CD4-positive, alpha-beta memory T cell (primary cell): ENCODE data around the gene CLP1. TPM values are rescaled to one million over a fixed set of nuclear protein-coding genes. Genes with fewer than 3 reads are reported as not detected.

Experiments
- CTCF ChIA-PET: fragments of 350-600 bp; sonication (Branson Sonifier 250); formaldehyde crosslinking; loops from one replicate; lab custom pipeline; 2021; ENCODE audit warnings: inconsistent platforms; ENCODE audit not compliant: partially characterized antibody; lab: Charles Lee
- POLR2A ChIA-PET: fragments of 350-600 bp; sonication (Branson Sonifier 250); formaldehyde crosslinking; loops from one replicate; lab custom pipeline; 2021; ENCODE audit not compliant: partially characterized antibody; lab: Charles Lee
- DNase-seq, 5 donors: peaks; one replicate each; pipeline versions ENCODE4 v3.0.0 to v3.0.0-alpha.2; 2020 to 2022; ENCODE audit warnings: mixed read lengths in 1 of 5
- H3K27ac ChIP-seq: one replicate; pipeline ENCODE4 v1.7.0; 2013; ENCODE audit warnings: low read depth, low read length
- H3K27me3 ChIP-seq: 2 replicates; pipeline ENCODE4 v1.7.0; 2013; ENCODE audit warnings: mild to moderate bottlenecking, low read length, moderate library complexity; ENCODE audit not compliant: insufficient read depth
- H3K36me3 ChIP-seq: 2 replicates; pipeline ENCODE4 v1.7.0; 2013; ENCODE audit warnings: mild to moderate bottlenecking, low read length, moderate library complexity; ENCODE audit not compliant: insufficient read depth
- H3K4me1 ChIP-seq: 2 replicates; pipeline ENCODE4 v1.7.0; 2013; ENCODE audit warnings: mild to moderate bottlenecking, low read length, moderate library complexity; ENCODE audit not compliant: insufficient read depth
- H3K4me3 ChIP-seq, 2 donors: one replicate each; pipeline ENCODE4 v1.7.0; 2013; ENCODE audit warnings: low read length in 2 of 2, mild to moderate bottlenecking in 1 of 2
- H3K9me3 ChIP-seq, 2 donors: one replicate each; pipeline ENCODE4 v1.7.0; 2013; ENCODE audit warnings: low read length in 2 of 2, control low read depth in 1 of 2; ENCODE audit not compliant: control insufficient read depth in 1 of 2
- H3K27ac Mint-ChIP-seq, 7 donors: one replicate each; pipeline ENCODE4 v1.8.0; 2020 to 2021; ENCODE audit warnings: mixed read lengths in 7 of 7, mild to moderate bottlenecking in 6 of 7, inconsistent platforms in 3 of 7, moderate library complexity in 3 of 7
- H3K27me3 Mint-ChIP-seq, 2 donors: one replicate each; pipeline ENCODE4 v1.8.0; 2020 to 2021; ENCODE audit warnings: mixed read lengths in 2 of 2
- H3K36me3 Mint-ChIP-seq, 2 donors: one replicate each; pipeline ENCODE4 v1.8.0; 2020 to 2021; ENCODE audit warnings: mixed read lengths in 2 of 2, inconsistent platforms in 1 of 2, mild to moderate bottlenecking in 1 of 2
- H3K4me1 Mint-ChIP-seq, 4 donors: one replicate each; pipeline ENCODE4 v1.8.0; 2020 to 2021; ENCODE audit warnings: mixed read lengths in 4 of 4, mild to moderate bottlenecking in 1 of 4
- H3K4me3 Mint-ChIP-seq, 8 donors: one replicate each; pipeline ENCODE4 v1.8.0; 2020 to 2021; ENCODE audit warnings: mixed read lengths in 8 of 8, mild to moderate bottlenecking in 7 of 8, moderate library complexity in 6 of 8, inconsistent platforms in 3 of 8
- H3K9me3 Mint-ChIP-seq, 8 donors: one replicate each; pipeline ENCODE4 v1.8.0; 2020 to 2021; ENCODE audit warnings: mixed read lengths in 8 of 8, mild to moderate bottlenecking in 5 of 8, inconsistent platforms in 3 of 8, moderate library complexity in 1 of 8
- intact Hi-C: fragments of 100-400 bp; cut with micrococcal nuclease; formaldehyde crosslinking; loops from one replicate; pipeline ENCODE4 v1.15.1; 2023
- polyA plus RNA-seq, 2 donors: library from polyadenylated mRNA; unstranded; fragments of 300-500 nt; fragmentation: Illumina TruSeq; gene quantifications; one replicate each; pipeline ENCODE4 v1.2.3, GENCODE V29; 2021
- total RNA-seq, 2 experiments: library from RNA; stranded (reverse); gene quantifications; one replicate each; pipeline ENCODE4 v1.2.3, GENCODE V29; 2021

CLP1 gene
- total RNA-seq (10 to 100 TPM; 14.1 to 16.0 TPM), polyA plus RNA-seq (10 to 100 TPM in 1 of 2 donors, 1 to 10 TPM in 1; 9.6 to 22.5 TPM)

DNA sequence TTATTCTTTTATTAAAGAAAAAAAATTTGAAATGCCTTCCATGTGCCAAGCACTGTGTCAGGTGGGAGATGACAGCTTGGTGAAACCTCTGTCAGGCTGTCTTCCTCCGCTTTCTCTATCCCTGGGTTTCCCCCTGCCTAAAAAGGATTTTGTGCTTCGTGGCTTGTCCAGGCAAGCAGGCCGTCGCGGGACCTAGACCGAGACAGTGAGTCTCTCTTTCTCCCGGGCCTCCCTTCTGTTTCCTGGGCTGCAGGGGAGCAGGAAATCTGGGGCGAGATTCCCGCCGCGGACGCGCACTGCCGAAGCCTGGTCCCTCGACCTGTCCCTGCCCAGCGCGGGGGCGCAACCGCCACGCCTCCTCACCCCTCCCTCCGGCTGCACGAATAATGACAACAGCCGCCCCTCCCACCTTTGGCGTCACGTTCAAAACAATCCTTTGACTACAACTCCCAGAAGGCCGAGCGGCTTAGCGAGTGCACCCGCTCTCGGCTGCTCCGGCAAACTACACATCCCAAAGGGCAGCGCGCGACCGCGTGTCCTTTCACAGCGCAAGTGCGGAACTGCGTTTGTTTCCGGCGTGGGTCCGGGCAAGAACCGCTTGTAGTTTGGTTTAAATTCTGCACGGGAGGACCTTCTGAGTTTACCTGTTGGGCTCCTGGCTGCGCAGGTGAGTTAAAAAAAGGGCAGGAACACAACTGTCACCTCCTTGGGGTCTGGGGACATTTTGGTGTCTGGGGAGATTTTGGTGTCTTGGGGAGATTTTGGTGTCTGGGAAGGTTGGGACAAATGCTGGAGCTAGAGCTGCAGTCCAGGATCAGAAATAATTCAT, at the start of gene CLP1:
Gene CLP1 (plus strand): TSS at position 569 of the 829 bp plus-strand sequence. CDS start 1,715 bp downstream, outside the sequence.
- no peaks in the 10 kb centered on the region for H3K9me3 ChIP-seq
- peak within 1 kb of the TSS; percentile 91 to 96 for H3K4me3 ChIP-seq
- Mint-ChIP-seq H3K4me1 (peaks cover 15 to 30% (median 27%) of the 10 kb centered on the region in 4 donors), H3K9me3 (peaks cover 0 to 2% (median 0%) of the 10 kb centered on the region in 8 donors), H3K27ac (peak within 1 kb of the TSS; percentile 86 to 100 (median 97)), H3K36me3 (peaks cover 21 to 33% of the 10 kb centered on the region in 2 donors), H3K27me3 (no peaks in the 10 kb centered on the region), H3K4me3 (peak within 1 kb of the TSS; percentile 94 to 100 (median 98))
- no peaks in the 10 kb centered on the region for H3K27me3 ChIP-seq
- CTCF ChIA-PET, result interaction anchor here (0.6 to 4.2 kb wide), 8 partner anchors 9 to 144 kb away, joined by 4 to 16 read pairs (median 8); partner anchors contain the start of gene UBE2L6
- peak; percentile 98 to 99 (median 98) for DNase-seq
- H3K27ac ChIP-seq, result peak within 1 kb of the TSS; percentile 84
- peaks cover 11% of the 10 kb centered on the region for H3K36me3 ChIP-seq
- POLR2A ChIA-PET, result interaction anchor here (0.7 to 4.4 kb wide), 8 partner anchors 9 to 143 kb away, joined by 3 to 33 read pairs (median 4); partner anchors contain the start of genes SELENOH, TIMM10, UBE2L6 and ZDHHC5
- intact Hi-C loops, result loop anchor here (1.0 kb wide), 7 partner anchors 8 to 921 kb away; partner anchors contain the start of genes MED19, SELENOH, TIMM10 and TMX2
- H3K4me1 ChIP-seq, result peaks cover 16% of the 10 kb centered on the region

GRCh38 chr11:57610170-57610569, 47.4 kb upstream of the CLP1 start:
- Histone ChIP-seq H3K27ac (no peak overlapping the region), H3K9me3 (no peaks in the 10 kb centered on the region), H3K4me3 (no peak overlapping the region), H3K4me1 (no peaks in the 10 kb centered on the region), H3K36me3 (no peaks in the 10 kb centered on the region), H3K27me3 (no peaks in the 10 kb centered on the region)
- intact Hi-C loops, result no loop called here
- POLR2A ChIA-PET, result no interaction called here
- no peak for DNase-seq
- Mint-ChIP-seq H3K36me3 (no peaks in the 10 kb centered on the region), H3K27me3 (peaks cover 7 to 13% of the 10 kb centered on the region in 2 donors), H3K9me3 (no peaks in the 10 kb centered on the region), H3K27ac (no peak overlapping the region), H3K4me3 (no peak overlapping the region), H3K4me1 (no peaks in the 10 kb centered on the region)
- CTCF ChIA-PET, result interaction anchor here (0.8 to 1.1 kb wide), 2 partner anchors 31 to 117 kb away, joined by 3 to 6 read pairs; no protein-coding TSS in a partner anchor

DNA sequence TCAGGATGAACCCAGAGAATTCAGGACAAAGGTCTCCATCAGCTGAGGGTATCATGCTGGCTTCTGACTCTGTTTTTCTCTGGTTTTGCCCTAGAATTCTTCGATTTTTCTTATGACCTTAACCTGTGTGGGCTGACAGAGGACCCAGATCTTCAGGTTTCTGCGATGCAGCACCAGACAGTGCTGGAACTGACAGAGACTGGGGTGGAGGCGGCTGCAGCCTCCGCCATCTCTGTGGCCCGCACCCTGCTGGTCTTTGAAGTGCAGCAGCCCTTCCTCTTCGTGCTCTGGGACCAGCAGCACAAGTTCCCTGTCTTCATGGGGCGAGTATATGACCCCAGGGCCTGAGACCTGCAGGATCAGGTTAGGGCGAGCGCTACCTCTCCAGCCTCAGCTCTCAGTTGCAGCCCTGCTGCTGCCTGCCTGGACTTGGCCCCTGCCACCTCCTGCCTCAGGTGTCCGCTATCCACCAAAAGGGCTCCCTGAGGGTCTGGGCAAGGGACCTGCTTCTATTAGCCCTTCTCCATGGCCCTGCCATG, 43.3 kb upstream of the CLP1 start:
- Histone ChIP-seq H3K27ac (no peak overlapping the region), H3K36me3 (no peaks in the 10 kb centered on the region), H3K9me3 (no peaks in the 10 kb centered on the region), H3K4me3 (no peak overlapping the region), H3K4me1 (no peaks in the 10 kb centered on the region), H3K27me3 (no peaks in the 10 kb centered on the region)
- Mint-ChIP-seq H3K36me3 (no peaks in the 10 kb centered on the region), H3K4me3 (no peak overlapping the region), H3K27ac (no peak overlapping the region), H3K27me3 (peaks cover 7 to 16% of the 10 kb centered on the region in 2 donors), H3K4me1 (no peaks in the 10 kb centered on the region), H3K9me3 (peaks cover 0 to 9% (median 3%) of the 10 kb centered on the region in 8 donors)
- intact Hi-C loops, result no loop called here
- CTCF ChIA-PET, result interaction anchor here (1.4 kb wide), 1 partner anchor 8 kb away, joined by 3 read pairs; no protein-coding TSS in a partner anchor
- POLR2A ChIA-PET, result no interaction called here
- DNase-seq, result no peak

GRCh38 chr11:57615308-57615707, 42.3 kb upstream of the CLP1 start:
- H3K36me3 Mint-ChIP-seq, result no peaks in the 10 kb centered on the region
- H3K4me1 Mint-ChIP-seq, result no peaks in the 10 kb centered on the region
- H3K27me3 ChIP-seq, result no peaks in the 10 kb centered on the region
- DNase-seq, result no peak
- CTCF ChIA-PET, result interaction anchor here (1.0 kb wide), 1 partner anchor 11 kb away, joined by 4 read pairs; no protein-coding TSS in a partner anchor
- H3K27ac ChIP-seq, result no peak overlapping the region
- intact Hi-C loops, result no loop called here
- H3K27ac Mint-ChIP-seq, result no peak overlapping the region
- peaks cover 0 to 5% of the 10 kb centered on the region in 2 donors for H3K9me3 ChIP-seq
- no peaks in the 10 kb centered on the region for H3K36me3 ChIP-seq
- H3K4me1 ChIP-seq, result no peaks in the 10 kb centered on the region
- POLR2A ChIA-PET, result no interaction called here
- H3K4me3 Mint-ChIP-seq, result no peak overlapping the region
- no peak overlapping the region for H3K4me3 ChIP-seq
- peaks cover 7 to 16% of the 10 kb centered on the region in 2 donors for H3K27me3 Mint-ChIP-seq
- peaks cover 0 to 16% (median 10%) of the 10 kb centered on the region in 8 donors for H3K9me3 Mint-ChIP-seq

- no peaks in the 10 kb centered on the region for H3K36me3 Mint-ChIP-seq
- no peak overlapping the region for H3K27ac Mint-ChIP-seq
- POLR2A ChIA-PET, result no interaction called here
- peaks cover 9 to 16% of the 10 kb centered on the region in 2 donors for H3K27me3 Mint-ChIP-seq
- DNase-seq, result no peak
- no peaks in the 10 kb centered on the region for H3K4me1 Mint-ChIP-seq
- CTCF ChIA-PET, result no interaction called here
- Histone ChIP-seq H3K4me3 (no peak overlapping the region), H3K36me3 (no peaks in the 10 kb centered on the region), H3K9me3 (peaks cover 0 to 5% of the 10 kb centered on the region in 2 donors), H3K27me3 (no peaks in the 10 kb centered on the region), H3K27ac (no peak overlapping the region), H3K4me1 (no peaks in the 10 kb centered on the region)
- no peak overlapping the region for H3K4me3 Mint-ChIP-seq
- intact Hi-C loops, result no loop called here
- H3K9me3 Mint-ChIP-seq, result peaks cover 0 to 22% (median 15%) of the 10 kb centered on the region in 8 donors
These were observed 41.0 kb upstream of the CLP1 start for GRCh38 chr11:57616595-57616994.

- CTCF ChIA-PET, result interaction anchor here (1.1 kb wide), 1 partner anchor 24 kb away, joined by 4 read pairs; no protein-coding TSS in a partner anchor
- no peak overlapping the region for H3K27ac Mint-ChIP-seq
- no peak overlapping the region for H3K4me3 Mint-ChIP-seq
- DNase-seq, result no peak
- POLR2A ChIA-PET, result no interaction called here
- Histone ChIP-seq H3K4me3 (no peak overlapping the region), H3K9me3 (peaks cover 0 to 5% of the 10 kb centered on the region in 2 donors), H3K27me3 (no peaks in the 10 kb centered on the region), H3K36me3 (no peaks in the 10 kb centered on the region), H3K27ac (no peak overlapping the region), H3K4me1 (no peaks in the 10 kb centered on the region)
- no peaks in the 10 kb centered on the region for H3K36me3 Mint-ChIP-seq
- H3K27me3 Mint-ChIP-seq, result peaks cover 9 to 10% of the 10 kb centered on the region in 2 donors
- intact Hi-C loops, result no loop called here
- peaks cover 0 to 30% (median 15%) of the 10 kb centered on the region in 8 donors for H3K9me3 Mint-ChIP-seq
- H3K4me1 Mint-ChIP-seq, result no peaks in the 10 kb centered on the region
These were observed 39.1 kb upstream of the CLP1 start for GRCh38 chr11:57618438-57618837.

- POLR2A ChIA-PET, result no interaction called here
- CTCF ChIA-PET, result no interaction called here
- intact Hi-C loops, result no loop called here
- H3K36me3 ChIP-seq, result no peaks in the 10 kb centered on the region
- peaks cover 0 to 30% (median 15%) of the 10 kb centered on the region in 8 donors for H3K9me3 Mint-ChIP-seq
- H3K4me1 ChIP-seq, result no peaks in the 10 kb centered on the region
- no peak overlapping the region for H3K4me3 ChIP-seq
- H3K27ac ChIP-seq, result no peak overlapping the region
- no peaks in the 10 kb centered on the region for H3K36me3 Mint-ChIP-seq
- no peak overlapping the region for H3K27ac Mint-ChIP-seq
- peaks cover 8% of the 10 kb centered on the region in 2 donors for H3K27me3 Mint-ChIP-seq
- H3K27me3 ChIP-seq, result no peaks in the 10 kb centered on the region
- DNase-seq, result no peak
- H3K9me3 ChIP-seq, result peaks cover 0 to 5% of the 10 kb centered on the region in 2 donors
- no peak overlapping the region for H3K4me3 Mint-ChIP-seq
- no peaks in the 10 kb centered on the region for H3K4me1 Mint-ChIP-seq
These were observed 38.2 kb upstream of the CLP1 start for GRCh38 chr11:57619331-57619730.
